Esophagus muscularis mucosa (tissue), 4 donors: Measurements from ENCODE around the gene KRT34.

Source experiments
- EP300 ChIP-seq: sonication (generic); formaldehyde crosslinking; IDR thresholded peaks from one replicate; pipeline ENCODE4 v1.6.1; 2017; ENCODE audit warnings: antibody characterized with exemption
- POLR2A ChIP-seq: fragments of 450-650 bp; IDR thresholded peaks from one replicate; pipeline ENCODE4 v1.6.1; 2017; ENCODE audit warnings: antibody characterized with exemption, moderate library complexity, mild to moderate bottlenecking, low read depth
- POLR2AphosphoS5 ChIP-seq, 2 donors: sonication (generic); formaldehyde crosslinking; IDR thresholded peaks; one replicate each; pipeline ENCODE4 v1.6.1; 2017; ENCODE audit warnings: antibody characterized with exemption in 2 of 2
- TF ChIP-seq, protein P1 (sequence below), 3 experiments: fragments of 200-600 bp in 2 of 3; fragments of 450-650 bp in 1 of 3; sonication (generic) in 2 of 3; IDR thresholded peaks; one replicate each; pipeline ENCODE4 v1.5.1; 2017 to 2019; ENCODE audit warnings: antibody characterized with exemption in 3 of 3, mild to moderate bottlenecking in 2 of 3, moderate library complexity in 1 of 3

GRCh38 chr17:41329279-41329948 lies 52.7 kb downstream of the KRT34 start:
- TF ChIP-seq, protein P1, sequence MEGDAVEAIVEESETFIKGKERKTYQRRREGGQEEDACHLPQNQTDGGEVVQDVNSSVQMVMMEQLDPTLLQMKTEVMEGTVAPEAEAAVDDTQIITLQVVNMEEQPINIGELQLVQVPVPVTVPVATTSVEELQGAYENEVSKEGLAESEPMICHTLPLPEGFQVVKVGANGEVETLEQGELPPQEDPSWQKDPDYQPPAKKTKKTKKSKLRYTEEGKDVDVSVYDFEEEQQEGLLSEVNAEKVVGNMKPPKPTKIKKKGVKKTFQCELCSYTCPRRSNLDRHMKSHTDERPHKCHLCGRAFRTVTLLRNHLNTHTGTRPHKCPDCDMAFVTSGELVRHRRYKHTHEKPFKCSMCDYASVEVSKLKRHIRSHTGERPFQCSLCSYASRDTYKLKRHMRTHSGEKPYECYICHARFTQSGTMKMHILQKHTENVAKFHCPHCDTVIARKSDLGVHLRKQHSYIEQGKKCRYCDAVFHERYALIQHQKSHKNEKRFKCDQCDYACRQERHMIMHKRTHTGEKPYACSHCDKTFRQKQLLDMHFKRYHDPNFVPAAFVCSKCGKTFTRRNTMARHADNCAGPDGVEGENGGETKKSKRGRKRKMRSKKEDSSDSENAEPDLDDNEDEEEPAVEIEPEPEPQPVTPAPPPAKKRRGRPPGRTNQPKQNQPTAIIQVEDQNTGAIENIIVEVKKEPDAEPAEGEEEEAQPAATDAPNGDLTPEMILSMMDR (IDR thresholded peaks at IDR 0.05) = peak; percentile 31 to 58 (median 46)
- no peak for TF ChIP-seq POLR2A
- TF ChIP-seq POLR2AphosphoS5 (IDR thresholded peaks at IDR 0.05) = no peak
- TF ChIP-seq EP300 = no peak
